CD4-positive, alpha-beta T cell treated with Interleukin-12 subunit alpha and Interleukin-12 subunit beta, for 1 hour (primary cell): ENCODE measurements around the gene TIMELESS.
"Not testable (repeated sequence)": the region's sequence is repeated elsewhere in the genome, so short reads cannot be mapped to it uniquely, and the experiment has no call there.

Source experiments
- DNase-seq: peaks from one replicate; pipeline ENCODE4 v3.0.0-alpha.2; 2020

Gene TIMELESS

GRCh38 chr12:56461235-56462159, 12.3 kb upstream of the TIMELESS start:
- DNase-seq: no peak

- no peak for DNase-seq
Measured at GRCh38 chr12:56457817-56458216, 8.6 kb upstream of the TIMELESS start.

DNA sequence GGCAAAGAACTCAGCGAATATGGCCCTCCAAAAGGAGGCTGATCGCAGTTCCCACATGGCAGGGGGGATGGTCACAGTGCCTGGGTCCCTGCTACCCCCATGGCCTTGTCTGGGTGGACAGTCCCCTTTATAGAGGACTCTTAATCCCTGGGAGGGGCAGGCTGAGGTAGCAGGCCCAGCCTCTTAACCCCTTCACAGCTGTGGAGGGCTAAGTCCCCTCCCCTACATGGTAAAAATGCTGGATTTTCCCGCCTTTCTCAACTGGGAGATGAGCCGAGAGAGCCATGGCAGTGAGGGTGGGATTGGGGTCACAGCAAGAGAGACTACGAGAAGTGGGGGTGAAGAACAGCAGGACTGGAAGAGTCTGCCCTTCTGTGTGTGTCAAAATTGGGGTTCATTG, 5.3 kb upstream of the TIMELESS start, which contains the start of gene MIP:
MIP (minus strand) TSS at position 101 of the 400 bp plus-strand sequence; CDS start at position 57, 44 bp downstream.
- DNase-seq: no peak

DNA sequence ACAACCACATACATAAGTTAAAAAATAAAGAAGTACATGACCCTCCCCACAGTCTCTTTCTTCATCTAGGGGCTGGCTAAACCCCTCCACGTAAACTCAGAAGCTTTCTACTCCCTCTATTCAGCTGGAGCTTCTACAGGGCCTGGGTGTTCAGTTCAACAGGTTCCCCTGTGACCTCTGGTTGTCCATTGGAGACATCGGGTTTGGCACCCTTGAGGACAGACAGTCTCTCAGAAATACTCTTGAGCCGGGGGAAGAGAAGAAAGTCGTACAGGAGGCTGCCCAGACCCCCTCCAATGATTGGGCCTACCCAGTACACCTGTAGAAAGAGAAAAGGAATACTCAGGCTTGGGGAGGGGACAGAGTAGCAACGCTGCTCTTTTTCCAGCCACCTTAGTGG, 1.9 kb upstream of the TIMELESS start:
- DNase-seq: no peak

GRCh38 chr12:56450241-56450640, 1.0 kb upstream of the TIMELESS start:
- no peak for DNase-seq

- no peak for DNase-seq
Measured at GRCh38 chr12:56449622-56449984, 377 bp upstream of the TIMELESS start.

DNA sequence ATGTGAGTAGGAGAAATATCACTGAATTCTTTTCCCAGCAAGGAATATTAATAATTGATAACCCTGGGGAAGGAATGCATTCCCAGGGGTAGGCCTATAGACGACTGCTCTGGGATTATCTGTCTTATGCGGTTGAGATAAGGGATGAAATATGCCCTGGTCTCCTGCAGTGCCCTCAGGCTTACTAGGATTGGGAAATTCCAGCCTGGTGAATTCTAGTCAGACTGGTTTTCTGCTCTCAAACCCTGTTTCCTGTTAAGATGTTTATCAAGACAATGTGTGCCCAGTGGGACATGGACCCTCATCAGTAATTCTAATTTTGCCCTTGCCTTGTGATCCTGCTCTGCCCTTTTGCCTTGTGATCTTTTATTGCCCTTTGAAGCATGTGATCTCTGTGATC, 6.0 kb downstream of the TIMELESS start:
- not testable (repeated sequence) for DNase-seq

GRCh38 chr12:56437430-56438176, 11.6 kb downstream of the TIMELESS start:
- no peak for DNase-seq

DNA sequence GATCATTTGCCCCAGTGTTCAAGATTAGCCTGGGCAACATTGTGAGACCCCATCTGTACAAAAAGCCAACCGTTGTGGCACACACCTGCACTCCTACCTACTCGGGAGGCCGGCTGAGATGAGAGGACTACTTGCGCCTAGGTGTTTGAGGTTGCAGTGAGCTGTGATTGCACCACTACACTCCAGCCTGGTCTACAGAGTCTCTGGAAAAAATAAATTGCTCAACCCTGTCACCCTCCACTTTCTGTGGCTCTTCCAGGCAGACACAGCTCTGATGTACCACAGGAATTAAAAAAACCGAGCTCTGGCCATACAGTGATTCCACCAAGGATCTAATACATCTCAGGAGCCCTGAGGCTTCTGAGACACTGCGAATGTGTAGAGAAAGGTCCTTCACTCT, 14.4 kb downstream of the TIMELESS start:
- no peak for DNase-seq

DNA sequence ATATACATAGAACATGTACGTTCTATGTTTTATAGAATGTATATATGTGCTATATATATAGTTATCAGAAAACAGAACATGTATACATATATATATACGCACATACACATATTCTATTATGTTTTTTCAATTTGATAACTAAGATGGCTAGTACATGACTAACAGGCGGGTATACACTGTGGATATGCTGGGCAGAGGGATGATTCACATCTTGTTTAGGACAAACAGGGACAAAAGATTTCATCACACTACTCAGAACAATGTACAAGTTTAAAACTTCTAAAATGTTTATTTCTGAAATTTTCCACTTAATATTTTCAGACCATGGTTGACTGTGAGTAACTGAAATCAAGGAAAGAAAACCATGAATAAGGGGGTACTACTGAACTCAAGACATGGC, 17.4 kb downstream of the TIMELESS start:
- DNase-seq: no peak

GRCh38 chr12:56431288-56431687, 17.9 kb downstream of the TIMELESS start:
- DNase-seq: no peak

GRCh38 chr12:56425940-56426438, 23.2 kb downstream of the TIMELESS start:
- no peak for DNase-seq

DNA sequence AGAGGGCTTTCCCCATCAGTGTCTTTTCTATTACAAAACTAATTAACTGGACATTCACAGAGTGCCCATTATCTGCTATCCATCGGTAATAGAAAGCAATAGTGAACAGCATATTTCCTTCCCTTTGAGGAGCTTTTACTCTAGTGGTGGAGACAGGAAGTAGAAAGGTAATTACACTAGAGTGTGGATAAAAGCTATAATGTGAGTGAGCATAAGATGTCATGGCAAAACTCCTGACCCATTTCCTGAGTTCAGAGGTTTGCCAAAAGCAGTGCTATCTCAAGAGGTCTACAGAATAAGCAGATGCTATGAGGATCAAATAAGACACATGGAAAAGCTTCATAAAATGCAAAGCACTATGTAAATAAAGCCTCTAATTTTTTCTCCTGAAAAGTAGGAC, 24.0 kb downstream of the TIMELESS start:
- DNase-seq: no peak

DNA sequence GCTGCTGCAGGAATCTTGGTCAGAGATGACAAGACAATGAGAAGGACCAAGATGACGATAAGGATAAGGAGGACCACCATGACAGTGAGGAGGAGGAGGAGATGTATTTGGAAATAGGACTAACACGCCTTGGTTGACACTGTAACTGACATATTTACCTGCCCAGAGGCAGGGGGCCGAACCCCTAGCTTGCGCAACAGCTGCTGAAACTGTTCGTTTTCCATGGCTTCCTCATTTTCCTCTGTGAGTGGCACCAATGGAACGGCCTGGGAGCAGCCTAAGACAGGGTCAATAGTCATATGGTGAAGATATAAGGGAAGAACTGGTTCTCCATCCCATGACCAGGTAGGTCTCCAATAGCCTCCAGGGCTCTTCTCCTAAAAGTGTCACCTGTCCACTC, 28.8 kb downstream of the TIMELESS start:
- DNase-seq: no peak

- no peak for DNase-seq
Measured at GRCh38 chr12:56417739-56418138, 31.5 kb downstream of the TIMELESS start.

DNA sequence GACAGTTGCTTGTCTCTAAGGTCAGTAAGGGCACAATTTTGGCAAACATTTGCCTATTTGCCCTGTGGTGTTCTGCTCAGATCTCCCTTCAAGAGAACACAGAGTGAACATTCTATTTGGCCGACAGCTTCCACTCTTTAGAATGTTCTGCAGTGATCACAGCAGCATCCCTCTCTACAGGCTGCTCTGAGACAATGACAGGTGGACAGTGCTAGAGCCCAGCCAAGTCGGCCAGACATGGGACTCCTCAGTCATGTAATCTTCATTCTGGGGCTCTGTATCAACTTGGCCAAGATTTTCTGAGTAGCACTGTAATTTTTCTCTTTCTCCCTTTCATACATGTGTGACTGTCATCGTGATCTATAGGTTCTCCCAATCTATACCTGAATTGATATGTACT, 34.8 kb downstream of the TIMELESS start:
- no peak for DNase-seq

- no peak for DNase-seq
Measured at GRCh38 chr12:56413392-56413791, 35.8 kb downstream of the TIMELESS start.

DNA sequence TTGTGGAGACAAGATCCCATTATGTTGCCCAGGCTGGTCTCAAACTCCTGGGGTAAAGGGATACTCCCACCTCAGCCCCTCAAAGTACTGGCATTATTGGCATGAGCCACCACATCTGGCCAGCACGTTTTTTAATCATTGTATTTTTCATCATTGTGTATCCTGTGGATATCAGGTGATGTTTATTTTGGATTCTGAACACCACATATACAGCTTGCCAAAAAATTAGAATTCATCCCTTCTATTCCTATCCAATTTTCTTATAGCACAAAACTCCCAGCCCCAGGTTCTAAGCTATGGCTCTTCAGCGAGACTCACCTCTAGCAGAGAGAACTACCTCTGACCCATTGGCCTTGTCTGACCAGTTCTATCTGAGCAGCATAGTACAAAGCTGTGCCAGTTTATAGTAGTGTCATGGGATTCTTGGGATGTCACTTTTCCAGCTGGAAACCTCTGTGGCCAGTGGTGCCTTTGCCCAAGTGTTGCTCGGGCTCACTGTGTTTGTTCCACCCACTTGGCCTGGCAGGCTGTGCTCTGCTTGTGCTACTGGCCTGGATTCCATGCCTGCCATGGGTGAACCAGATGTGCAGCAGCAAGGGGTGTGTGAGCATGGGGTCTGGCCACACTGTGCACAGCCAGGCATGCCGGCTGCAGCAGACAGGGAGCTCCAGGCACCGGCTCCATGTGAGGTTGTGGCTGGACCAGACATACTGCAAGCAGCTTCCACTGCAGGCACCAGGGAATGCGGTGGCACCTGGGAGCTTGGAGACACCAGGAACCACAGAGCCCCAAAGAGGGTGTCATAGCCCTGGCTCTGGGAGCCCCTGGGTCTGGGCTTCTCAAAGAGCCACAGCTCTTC, 37.2 kb downstream of the TIMELESS start:
- DNase-seq: no peak

DNA sequence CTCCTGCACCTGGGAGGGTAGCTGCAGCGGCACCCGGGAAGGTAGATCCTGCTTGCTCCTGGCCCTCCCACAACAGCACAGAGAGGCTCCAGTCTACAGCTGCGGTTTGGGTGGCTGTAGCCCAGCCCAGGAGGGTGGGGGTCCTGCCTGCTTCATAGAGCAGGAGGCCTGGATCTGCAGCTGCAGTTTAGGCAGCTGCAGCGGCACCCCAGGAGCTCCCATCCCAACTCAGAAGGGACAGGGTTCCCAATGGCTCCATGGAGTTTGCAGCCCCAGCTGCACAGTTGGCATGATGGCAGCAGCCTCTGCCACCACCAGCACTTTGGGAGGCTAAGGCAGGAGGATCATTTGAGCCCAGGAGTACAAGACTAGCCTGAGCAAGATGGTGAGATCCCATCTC, 38.5 kb downstream of the TIMELESS start:
- no peak for DNase-seq

GRCh38 chr12:56408799-56409417, 40.3 kb downstream of the TIMELESS start:
- no peak for DNase-seq

GRCh38 chr12:56404227-56404626, 45.0 kb downstream of the TIMELESS start:
- not testable (repeated sequence) for DNase-seq

- not testable (repeated sequence) for DNase-seq
Measured at GRCh38 chr12:56401612-56402011, 47.6 kb downstream of the TIMELESS start.
